NOMO-1 treated with dmso at 0.1 percent for 144 hours (cell line): ENCODE data around the gene SORCS2.

Source experiments
- DNase-seq: peaks from one replicate; lab custom pipeline; 2025; ENCODE audit not compliant: unreplicated experiment; lab: John Stamatoyannopoulos, UW

Gene SORCS2

GRCh38 chr4:7777871-7778509, 585.7 kb downstream of the SORCS2 start:
- DNase-seq, result no peak

- no peak for DNase-seq
Measured at GRCh38 chr4:7778510-7779431, 586.4 kb downstream of the SORCS2 start.

GRCh38 chr4:7779432-7779768, 587.1 kb downstream of the SORCS2 start:
- no peak for DNase-seq

GRCh38 chr4:7780751-7781348, 588.5 kb downstream of the SORCS2 start:
- no peak for DNase-seq

- no peak for DNase-seq
Measured at GRCh38 chr4:7781366-7781765, 589.0 kb downstream of the SORCS2 start.

- no peak for DNase-seq
Measured at GRCh38 chr4:7781993-7782392, 589.7 kb downstream of the SORCS2 start.

- no peak for DNase-seq
Measured at GRCh38 chr4:7782783-7783182, 590.4 kb downstream of the SORCS2 start.

- DNase-seq, result no peak
Measured at GRCh38 chr4:7783541-7783940, 591.2 kb downstream of the SORCS2 start.

- DNase-seq, result no peak
Measured at GRCh38 chr4:7784131-7784870, 592.0 kb downstream of the SORCS2 start.

- no peak for DNase-seq
Measured at GRCh38 chr4:7785017-7785416, 592.7 kb downstream of the SORCS2 start.

GRCh38 chr4:7786040-7786439, 593.7 kb downstream of the SORCS2 start:
- no peak for DNase-seq

GRCh38 chr4:7786517-7786916, 594.2 kb downstream of the SORCS2 start:
- no peak for DNase-seq

- no peak for DNase-seq
Measured at GRCh38 chr4:7787067-7787466, 594.7 kb downstream of the SORCS2 start.

- DNase-seq, result no peak
Measured at GRCh38 chr4:7787681-7788141, 595.4 kb downstream of the SORCS2 start.

- no peak for DNase-seq
Measured at GRCh38 chr4:7788193-7788592, 595.9 kb downstream of the SORCS2 start.

- no peak for DNase-seq
Measured at GRCh38 chr4:7788694-7789425, 596.5 kb downstream of the SORCS2 start.

GRCh38 chr4:7790023-7790422, 597.7 kb downstream of the SORCS2 start:
- no peak for DNase-seq

GRCh38 chr4:7790999-7791398, 598.7 kb downstream of the SORCS2 start:
- no peak for DNase-seq
